ENCODE results near the gene OMP. TPM values are rescaled to one million over a fixed set of nuclear protein-coding genes. Genes with fewer than 3 reads are reported as not detected.

Gene OMP
- total RNA-seq, 1 donor from 2014 or later, result not detected

GRCh38 chr11:77103319-77103718 is 679 bp downstream of the OMP start:
- no peak for DNase-seq (ENCODE audit: low read depth in 2 of 2)

- no peak for DNase-seq (ENCODE audit: low read depth in 2 of 2)
These were observed 2.1 kb downstream of the OMP start for GRCh38 chr11:77104727-77105126.

GRCh38 chr11:77106321-77106720 is 3.7 kb downstream of the OMP start:
- DNase-seq (ENCODE audit: low read depth in 2 of 2), result no peak

- DNase-seq (ENCODE audit: low read depth in 2 of 2), result no peak
These were observed 4.1 kb downstream of the OMP start for GRCh38 chr11:77106759-77107158.

- DNase-seq (ENCODE audit: low read depth in 2 of 2), result peak in 1 of 2 donors; percentile 87
These were observed 5.3 kb downstream of the OMP start for GRCh38 chr11:77107950-77108349.

- DNase-seq (ENCODE audit: low read depth in 2 of 2), result no peak
These were observed 5.8 kb downstream of the OMP start for GRCh38 chr11:77108436-77108835.

- DNase-seq (ENCODE audit: low read depth in 2 of 2), result peak in 1 of 2 donors; percentile 53
These were observed 6.8 kb downstream of the OMP start for GRCh38 chr11:77109236-77110019.

- DNase-seq (ENCODE audit: low read depth in 2 of 2), result no peak
These were observed 8.2 kb downstream of the OMP start for GRCh38 chr11:77110836-77111235.

- DNase-seq (ENCODE audit: low read depth in 2 of 2), result peak in 1 of 2 donors; percentile 39
These were observed 8.6 kb downstream of the OMP start for GRCh38 chr11:77111277-77111676.

GRCh38 chr11:77111946-77112345 is 9.3 kb downstream of the OMP start:
- DNase-seq (ENCODE audit: low read depth in 2 of 2), result no peak

GRCh38 chr11:77112641-77113381 is 10.2 kb downstream of the OMP start:
- no peak for DNase-seq (ENCODE audit: low read depth in 2 of 2)

GRCh38 chr11:77113382-77114088 is 10.9 kb downstream of the OMP start:
- DNase-seq (ENCODE audit: low read depth in 2 of 2), result peak; percentile 42 to 46

- no peak for DNase-seq (ENCODE audit: low read depth in 2 of 2)
These were observed 11.4 kb downstream of the OMP start for GRCh38 chr11:77114089-77114463.

GRCh38 chr11:77115181-77115611 is 12.6 kb downstream of the OMP start:
- peak in 1 of 2 donors; percentile 14 for DNase-seq (ENCODE audit: low read depth in 2 of 2)

GRCh38 chr11:77115956-77116355 is 13.3 kb downstream of the OMP start:
- DNase-seq (ENCODE audit: low read depth in 2 of 2), result no peak

- DNase-seq (ENCODE audit: low read depth in 2 of 2), result no peak
These were observed 14.9 kb downstream of the OMP start for GRCh38 chr11:77117492-77117891.

GRCh38 chr11:77118086-77118485 is 15.4 kb downstream of the OMP start:
- no peak for DNase-seq (ENCODE audit: low read depth in 2 of 2)

GRCh38 chr11:77118971-77119370 is 16.3 kb downstream of the OMP start:
- DNase-seq (ENCODE audit: low read depth in 2 of 2), result no peak

- no peak for DNase-seq (ENCODE audit: low read depth in 2 of 2)
These were observed 16.9 kb downstream of the OMP start for GRCh38 chr11:77119531-77119936.

GRCh38 chr11:77120571-77120970 is 17.9 kb downstream of the OMP start:
- no peak for DNase-seq (ENCODE audit: low read depth in 2 of 2)

GRCh38 chr11:77121096-77121640 is 18.5 kb downstream of the OMP start:
- DNase-seq (ENCODE audit: low read depth in 2 of 2), result no peak
